ENCODE results near the gene PPP3CA.

- TF ChIP-seq EZH2 (IDR thresholded peaks at IDR 0.05; ENCODE audit: borderline replicate concordance, low read length) = no peak
- TF ChIP-seq CTCF (conservative IDR thresholded peaks at IDR 0.05 in 1 of 2, IDR thresholded peaks at IDR 0.05 in 1 of 2; ENCODE audit: extremely low read depth in 1 of 2, insufficient read depth in 1 of 2, low read depth in 1 of 2, low read length in 2 of 2) = no peak
Measured at GRCh38 chr4:101346351-101347266, 717 bp downstream of the PPP3CA start.
